Osteocyte (in vitro differentiated cells): ENCODE measurements around the gene TRIM50. TPM values are rescaled to one million over a fixed set of nuclear protein-coding genes. Genes with fewer than 3 reads are reported as not detected.
"Not testable (repeated sequence)": the region's sequence is repeated elsewhere in the genome, so short reads cannot be mapped to it uniquely, and the experiment has no call there.

Experiments
- DNase-seq: peaks from one replicate; pipeline ENCODE4 v3.0.0; 2021; ENCODE audit warnings: mixed read lengths; ENCODE audit not compliant: unreplicated experiment; ENCODE audit errors: extremely low spot score
- H3K27ac Mint-ChIP-seq: one replicate; pipeline ENCODE4 v1.8.0; 2021; ENCODE audit warnings: mild to moderate bottlenecking, mixed read lengths; ENCODE audit not compliant: unreplicated experiment
- H3K27me3 Mint-ChIP-seq: one replicate; pipeline ENCODE4 v1.8.0; 2021; ENCODE audit warnings: mixed read lengths; ENCODE audit not compliant: unreplicated experiment
- H3K36me3 Mint-ChIP-seq: one replicate; pipeline ENCODE4 v1.8.0; 2021; ENCODE audit warnings: mixed read lengths; ENCODE audit not compliant: unreplicated experiment
- H3K4me1 Mint-ChIP-seq: one replicate; pipeline ENCODE4 v1.8.0; 2021; ENCODE audit warnings: mixed read lengths; ENCODE audit not compliant: unreplicated experiment
- H3K4me3 Mint-ChIP-seq: one replicate; pipeline ENCODE4 v1.8.0; 2021; ENCODE audit warnings: mild to moderate bottlenecking, moderate library complexity, mixed read lengths; ENCODE audit not compliant: unreplicated experiment
- H3K9me3 Mint-ChIP-seq: one replicate; pipeline ENCODE4 v1.8.0; 2021; ENCODE audit warnings: mixed read lengths; ENCODE audit not compliant: unreplicated experiment
- total RNA-seq: library from RNA; stranded (reverse); gene quantifications from 2 replicates; pipeline ENCODE4 v1.2.1, GENCODE V29; 2021
- TF ChIP-seq, protein P1 (sequence below): fragments of 200-600 bp; sonication (generic); IDR thresholded peaks from 2 replicates; pipeline ENCODE4 v1.5.0; 2021; ENCODE audit warnings: antibody characterized with exemption, mild to moderate bottlenecking, moderate library complexity

The TRIM50 gene
- total RNA-seq, 1 donor from 2014 or later = not detected

DNA sequence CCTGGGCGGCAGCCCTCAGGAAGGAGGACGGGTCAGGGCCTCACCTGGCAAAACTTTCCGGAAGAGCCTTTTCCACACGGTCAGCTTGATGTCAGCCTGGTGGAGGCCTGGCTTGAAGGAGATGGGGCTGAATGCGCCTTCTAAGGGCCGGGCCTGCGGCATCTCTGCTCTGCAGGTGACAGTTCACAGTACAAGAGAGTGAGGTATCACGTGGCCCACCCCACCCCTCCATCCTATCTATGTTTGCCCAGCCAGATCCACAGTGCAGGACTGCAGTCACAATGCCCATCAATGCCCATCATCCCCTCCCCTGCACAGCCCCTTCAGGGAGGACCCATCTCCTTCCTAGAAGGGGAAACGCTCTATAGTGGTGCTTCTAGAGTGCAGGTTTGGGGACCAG lies 11.4 kb downstream of the TRIM50 start:
- Mint-ChIP-seq H3K4me1 (no peaks in the 10 kb centered on the region), H3K27me3 (no peaks in the 10 kb centered on the region), H3K4me3 (no peak overlapping the region), H3K9me3 (no peaks in the 10 kb centered on the region), H3K36me3 (no peaks in the 10 kb centered on the region), H3K27ac (no peak overlapping the region)
- no peak for DNase-seq
- TF ChIP-seq, protein P1, sequence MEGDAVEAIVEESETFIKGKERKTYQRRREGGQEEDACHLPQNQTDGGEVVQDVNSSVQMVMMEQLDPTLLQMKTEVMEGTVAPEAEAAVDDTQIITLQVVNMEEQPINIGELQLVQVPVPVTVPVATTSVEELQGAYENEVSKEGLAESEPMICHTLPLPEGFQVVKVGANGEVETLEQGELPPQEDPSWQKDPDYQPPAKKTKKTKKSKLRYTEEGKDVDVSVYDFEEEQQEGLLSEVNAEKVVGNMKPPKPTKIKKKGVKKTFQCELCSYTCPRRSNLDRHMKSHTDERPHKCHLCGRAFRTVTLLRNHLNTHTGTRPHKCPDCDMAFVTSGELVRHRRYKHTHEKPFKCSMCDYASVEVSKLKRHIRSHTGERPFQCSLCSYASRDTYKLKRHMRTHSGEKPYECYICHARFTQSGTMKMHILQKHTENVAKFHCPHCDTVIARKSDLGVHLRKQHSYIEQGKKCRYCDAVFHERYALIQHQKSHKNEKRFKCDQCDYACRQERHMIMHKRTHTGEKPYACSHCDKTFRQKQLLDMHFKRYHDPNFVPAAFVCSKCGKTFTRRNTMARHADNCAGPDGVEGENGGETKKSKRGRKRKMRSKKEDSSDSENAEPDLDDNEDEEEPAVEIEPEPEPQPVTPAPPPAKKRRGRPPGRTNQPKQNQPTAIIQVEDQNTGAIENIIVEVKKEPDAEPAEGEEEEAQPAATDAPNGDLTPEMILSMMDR = no peak

DNA sequence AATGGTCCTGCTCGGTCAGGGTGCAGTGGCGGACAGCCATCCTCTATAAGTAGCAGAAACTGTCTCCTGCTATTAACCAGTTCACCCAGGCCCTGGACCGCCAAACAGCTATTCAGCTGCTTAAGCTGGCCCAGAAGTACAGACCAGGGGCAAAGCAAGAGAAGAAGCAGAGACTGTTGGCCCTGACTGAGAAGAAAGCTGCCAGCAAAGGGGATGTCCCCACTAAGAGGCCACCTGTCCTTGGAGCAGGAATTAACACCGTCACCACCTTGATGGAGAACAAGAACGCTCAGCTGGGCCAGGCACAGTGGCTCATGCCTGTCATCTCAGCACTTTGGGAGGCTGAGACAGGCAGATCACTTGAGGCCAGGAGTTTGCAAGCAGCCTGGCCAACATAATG lies 13.6 kb downstream of the TRIM50 start:
- Mint-ChIP-seq H3K4me3 (no peak overlapping the region), H3K27ac (no peak overlapping the region), H3K4me1 (peaks cover 2% of the 10 kb centered on the region), H3K27me3 (no peaks in the 10 kb centered on the region), H3K36me3 (no peaks in the 10 kb centered on the region), H3K9me3 (no peaks in the 10 kb centered on the region)
- DNase-seq = no peak
- TF ChIP-seq, protein P1 = no peak

DNA sequence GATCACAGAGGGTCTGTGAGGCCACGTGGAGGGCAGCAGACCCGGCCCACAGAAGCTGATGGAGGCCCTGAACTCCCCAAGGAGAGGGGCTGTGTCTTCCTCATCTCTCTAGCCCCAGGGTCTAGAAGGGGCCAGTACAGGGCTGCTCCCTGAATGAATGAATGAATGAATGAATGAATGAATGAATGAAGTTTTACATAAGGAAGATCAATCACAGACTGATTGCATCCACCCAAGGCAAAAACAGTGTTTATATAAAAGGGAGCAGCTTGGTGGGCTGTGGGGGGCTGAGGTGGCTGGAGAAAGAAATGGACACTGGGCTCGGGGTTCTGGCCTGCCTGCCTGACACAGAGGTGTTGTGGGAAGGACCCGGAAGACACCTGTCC lies 14.4 kb downstream of the TRIM50 start:
- Mint-ChIP-seq H3K36me3 (no peaks in the 10 kb centered on the region), H3K4me1 (peaks cover 6% of the 10 kb centered on the region), H3K9me3 (no peaks in the 10 kb centered on the region), H3K27ac (no peak overlapping the region), H3K4me3 (no peak overlapping the region), H3K27me3 (no peaks in the 10 kb centered on the region)
- TF ChIP-seq, protein P1 = no peak
- no peak for DNase-seq

DNA sequence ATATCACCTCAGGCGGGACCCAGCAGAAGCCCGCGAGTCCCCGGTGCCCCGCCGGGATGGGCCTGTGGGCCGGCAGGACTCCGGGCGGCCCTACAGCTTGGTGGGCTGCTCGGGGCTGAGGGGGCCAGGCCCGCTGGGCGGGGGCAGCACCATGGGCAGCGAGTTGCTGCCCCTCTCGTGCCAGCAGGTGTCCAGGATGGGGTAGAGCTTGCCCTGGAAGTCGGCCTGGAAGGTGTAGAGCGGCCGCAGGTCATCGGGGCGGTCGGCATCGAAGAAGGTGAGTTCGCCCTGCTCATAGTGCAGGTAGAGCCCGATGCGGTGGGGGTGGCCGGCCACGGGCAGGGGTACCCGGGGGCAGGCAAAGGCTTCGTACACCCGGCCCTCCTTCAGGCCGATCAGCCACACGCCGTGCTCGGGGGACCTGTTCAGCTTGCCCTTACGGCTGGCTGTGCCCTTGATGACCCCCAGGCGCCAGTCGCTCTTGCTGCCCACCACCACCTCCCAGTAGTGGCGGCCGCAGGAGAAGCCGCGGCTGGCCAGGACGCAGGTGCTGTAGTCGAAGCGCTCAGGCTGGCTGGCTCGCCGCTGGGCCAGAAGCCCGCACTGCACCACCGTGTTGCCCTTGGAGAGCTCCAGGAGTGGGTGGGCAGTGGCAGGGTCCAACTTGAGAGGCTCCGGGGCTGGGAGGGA lies 14.9 kb downstream of the TRIM50 start:
- H3K4me1 Mint-ChIP-seq = peaks cover 9% of the 10 kb centered on the region
- no peak overlapping the region for H3K27ac Mint-ChIP-seq
- H3K4me3 Mint-ChIP-seq = no peak overlapping the region
- H3K27me3 Mint-ChIP-seq = no peaks in the 10 kb centered on the region
- no peaks in the 10 kb centered on the region for H3K9me3 Mint-ChIP-seq
- no peak for DNase-seq
- H3K36me3 Mint-ChIP-seq = no peaks in the 10 kb centered on the region
- TF ChIP-seq, protein P1 = no peak

DNA sequence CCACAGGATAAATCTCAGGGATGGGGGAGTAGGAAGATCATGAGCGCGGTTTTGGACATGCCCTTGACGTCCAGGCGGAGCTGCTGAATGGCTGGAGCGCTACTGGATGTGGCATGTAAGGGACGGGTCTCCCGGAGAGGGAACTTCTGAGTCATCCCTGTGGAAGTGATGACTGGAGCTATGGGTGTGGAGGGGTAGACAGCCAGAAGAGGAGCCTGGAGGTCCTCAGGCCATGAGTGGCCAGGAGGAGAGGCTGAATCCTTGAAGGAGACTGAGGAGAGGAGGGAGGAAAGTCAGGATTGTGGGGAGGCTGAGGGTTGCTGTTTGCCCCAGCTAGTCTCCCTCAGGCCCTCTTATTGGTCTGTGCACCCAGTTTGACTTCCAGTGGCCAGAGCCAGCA lies 16.5 kb downstream of the TRIM50 start:
- peaks cover 14% of the 10 kb centered on the region for H3K4me1 Mint-ChIP-seq
- H3K36me3 Mint-ChIP-seq, H3K4me3 Mint-ChIP-seq, DNase-seq, H3K9me3 Mint-ChIP-seq, H3K27ac Mint-ChIP-seq, H3K27me3 Mint-ChIP-seq: not testable (repeated sequence)
